Activated gamma-delta T cell (primary cell): ENCODE data around the gene LGI2.
"Not testable (repeated sequence)": the region's sequence is repeated elsewhere in the genome, so short reads cannot be mapped to it uniquely, and the experiment has no call there.

Experiments
- DNase-seq: peaks from one replicate; lab custom pipeline; 2025; lab: John Stamatoyannopoulos, UW
- total RNA-seq, 2 donors: gene quantifications; one replicate each; lab custom pipeline; 2026; lab: John Stamatoyannopoulos, UW

The LGI2 gene, protein sequence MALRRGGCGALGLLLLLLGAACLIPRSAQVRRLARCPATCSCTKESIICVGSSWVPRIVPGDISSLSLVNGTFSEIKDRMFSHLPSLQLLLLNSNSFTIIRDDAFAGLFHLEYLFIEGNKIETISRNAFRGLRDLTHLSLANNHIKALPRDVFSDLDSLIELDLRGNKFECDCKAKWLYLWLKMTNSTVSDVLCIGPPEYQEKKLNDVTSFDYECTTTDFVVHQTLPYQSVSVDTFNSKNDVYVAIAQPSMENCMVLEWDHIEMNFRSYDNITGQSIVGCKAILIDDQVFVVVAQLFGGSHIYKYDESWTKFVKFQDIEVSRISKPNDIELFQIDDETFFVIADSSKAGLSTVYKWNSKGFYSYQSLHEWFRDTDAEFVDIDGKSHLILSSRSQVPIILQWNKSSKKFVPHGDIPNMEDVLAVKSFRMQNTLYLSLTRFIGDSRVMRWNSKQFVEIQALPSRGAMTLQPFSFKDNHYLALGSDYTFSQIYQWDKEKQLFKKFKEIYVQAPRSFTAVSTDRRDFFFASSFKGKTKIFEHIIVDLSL
- 0 reads per million in 2 donors for total RNA-seq

DNA sequence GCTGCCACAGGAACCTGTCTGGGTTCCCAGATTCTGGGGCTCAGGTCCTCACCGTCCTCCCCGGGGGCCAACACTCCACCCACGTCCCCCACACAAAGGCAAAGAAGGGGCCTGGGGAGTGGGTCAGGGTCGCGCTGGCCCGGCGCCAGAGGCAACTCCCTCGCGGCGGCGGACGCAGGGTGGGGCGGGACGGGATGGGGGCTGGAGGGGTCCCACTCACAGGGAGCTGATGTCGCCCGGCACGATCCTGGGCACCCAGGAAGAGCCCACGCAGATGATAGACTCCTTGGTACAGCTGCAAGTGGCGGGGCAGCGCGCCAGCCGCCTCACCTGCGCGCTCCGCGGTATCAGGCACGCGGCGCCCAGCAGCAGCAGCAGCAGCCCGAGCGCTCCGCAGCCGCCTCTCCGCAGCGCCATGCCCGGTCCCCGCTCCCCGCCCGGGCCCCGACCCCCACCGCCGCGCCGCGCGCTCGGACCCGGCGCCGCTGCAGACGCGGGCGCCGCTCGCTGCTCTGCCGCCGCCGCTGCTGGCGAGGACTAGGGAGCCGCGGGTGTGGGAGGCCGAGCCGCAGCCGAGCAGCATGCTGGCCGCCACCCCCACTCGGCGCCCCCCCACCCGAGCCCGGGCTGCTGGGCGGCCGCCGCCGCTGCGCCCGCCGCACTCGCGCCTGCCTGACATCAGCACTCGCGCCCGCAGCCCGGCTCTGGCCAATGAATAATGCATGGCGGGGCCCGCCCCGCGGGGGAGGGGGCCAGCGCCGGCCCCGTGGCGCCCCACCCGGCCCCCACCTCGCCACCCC lies at the start of gene LGI2:
Gene LGI2 (minus strand): TSS at position 670 of the 800 bp plus-strand sequence. CDS start 253 bp downstream, at position 417.
- no peak for DNase-seq

DNA sequence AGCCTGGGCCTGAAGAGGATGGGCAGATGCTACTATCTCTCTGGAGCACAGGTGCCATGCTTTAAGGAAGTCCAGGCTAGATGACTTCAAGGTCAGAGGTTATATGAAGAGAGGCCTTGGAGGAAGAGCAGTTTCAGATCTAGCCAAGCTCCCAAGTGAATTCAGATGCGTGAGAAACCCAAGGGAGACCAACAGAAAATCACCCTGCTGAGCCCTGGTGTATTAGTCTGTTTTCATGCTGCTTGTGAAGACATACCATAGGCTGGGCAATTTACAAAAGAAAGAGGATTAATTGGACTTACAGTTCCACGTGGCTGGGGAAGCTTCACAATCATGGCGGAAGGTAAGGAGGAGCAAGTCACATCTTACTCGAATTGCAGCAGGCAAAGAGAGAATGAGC lies 47.8 kb upstream of the LGI2 start:
- DNase-seq, result no peak

DNA sequence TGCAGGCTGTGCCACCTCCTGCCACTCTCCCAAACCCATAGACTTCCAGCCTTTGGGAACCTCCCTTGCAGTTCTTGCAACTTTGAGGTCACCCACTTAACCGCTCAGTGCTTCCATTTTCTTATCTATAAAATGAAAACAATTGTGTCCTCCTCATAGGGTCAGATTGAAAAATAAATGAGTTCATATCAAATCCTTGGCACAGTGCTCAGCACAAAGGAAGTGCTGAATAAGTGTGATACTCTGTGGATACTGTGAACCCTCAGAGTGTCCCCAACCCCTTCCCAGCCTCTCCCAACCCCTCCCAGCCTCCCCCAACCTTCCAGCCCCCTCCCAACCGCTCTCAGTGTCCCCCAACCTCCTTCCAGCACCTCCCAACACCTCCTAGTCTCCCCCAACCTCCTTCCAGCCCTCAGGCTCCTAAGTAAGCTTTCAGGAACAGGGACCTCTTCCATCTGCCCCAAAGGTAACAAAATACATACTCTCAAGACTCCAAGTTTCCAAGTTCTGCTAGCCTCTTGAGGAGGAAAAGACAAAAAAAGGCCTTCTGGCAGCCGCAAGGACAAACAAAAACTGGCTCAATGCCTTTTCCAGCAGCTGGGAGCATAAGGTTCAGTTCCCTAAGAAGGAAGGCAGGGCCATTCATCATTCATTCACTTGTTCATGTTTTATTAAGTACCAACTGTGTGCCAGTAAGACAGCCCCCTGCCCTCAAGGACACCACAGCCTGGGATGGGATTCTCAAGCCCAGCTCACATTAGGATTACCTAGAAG lies 46.1 kb upstream of the LGI2 start:
- no peak for DNase-seq

DNA sequence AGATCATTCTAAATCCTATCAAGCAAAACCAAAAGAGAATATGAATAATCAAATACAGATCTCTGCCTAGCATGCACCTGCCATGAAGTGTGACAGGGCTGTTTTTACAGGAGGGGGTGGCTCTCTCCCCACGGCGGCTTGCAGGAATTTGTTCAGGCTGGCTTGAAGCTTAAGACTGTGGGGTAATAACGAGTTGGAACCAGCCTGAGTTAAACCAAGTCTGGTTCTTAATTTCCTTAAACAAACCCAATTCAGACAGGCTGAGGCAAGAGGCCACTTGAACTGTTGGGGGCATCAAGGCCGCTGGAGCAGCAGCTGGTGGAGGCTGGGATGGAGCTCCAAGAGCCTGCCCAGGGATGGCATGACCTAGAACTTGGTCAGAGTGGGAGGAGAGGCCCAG lies 45.1 kb upstream of the LGI2 start:
- DNase-seq, result no peak

DNA sequence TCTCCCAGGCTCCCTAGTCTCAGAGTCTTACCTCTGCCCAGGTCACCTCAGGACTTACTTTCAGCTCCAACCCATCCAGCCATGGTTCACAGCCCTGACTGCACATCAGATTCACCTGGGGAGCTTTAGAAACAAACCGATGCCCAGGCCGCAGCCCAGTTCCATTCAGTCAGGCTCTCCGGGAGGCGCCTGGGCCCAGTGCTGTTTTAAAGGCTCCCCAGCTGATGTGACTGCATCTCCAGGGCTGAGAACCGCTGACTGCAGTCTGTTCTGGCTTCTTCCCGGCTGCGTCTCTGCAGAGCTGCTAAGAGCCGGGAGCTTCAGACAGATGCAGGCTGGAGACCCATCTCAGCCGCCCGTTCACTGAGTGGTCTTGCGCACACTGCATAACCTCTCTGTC lies 44.4 kb upstream of the LGI2 start:
- no peak for DNase-seq

DNA sequence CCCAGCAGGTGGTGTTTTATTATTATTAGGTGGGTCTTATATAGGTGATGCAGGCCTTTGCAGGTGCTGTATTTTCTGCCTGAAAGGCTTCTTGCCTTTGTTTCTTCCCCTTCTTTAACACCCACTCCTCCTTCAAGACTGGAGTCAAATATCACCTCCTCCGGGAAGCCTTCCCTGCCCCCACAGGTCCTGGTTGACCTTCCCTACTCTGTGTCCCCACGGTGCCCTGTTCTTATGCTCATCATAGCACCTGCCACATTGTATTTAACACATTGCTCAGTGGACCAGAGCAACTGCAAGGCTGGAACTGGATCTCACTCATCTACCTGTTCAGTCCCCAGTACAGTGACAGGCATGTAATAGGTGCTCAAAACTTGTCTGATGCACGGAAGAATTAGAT lies 39.8 kb upstream of the LGI2 start:
- DNase-seq, result no peak

DNA sequence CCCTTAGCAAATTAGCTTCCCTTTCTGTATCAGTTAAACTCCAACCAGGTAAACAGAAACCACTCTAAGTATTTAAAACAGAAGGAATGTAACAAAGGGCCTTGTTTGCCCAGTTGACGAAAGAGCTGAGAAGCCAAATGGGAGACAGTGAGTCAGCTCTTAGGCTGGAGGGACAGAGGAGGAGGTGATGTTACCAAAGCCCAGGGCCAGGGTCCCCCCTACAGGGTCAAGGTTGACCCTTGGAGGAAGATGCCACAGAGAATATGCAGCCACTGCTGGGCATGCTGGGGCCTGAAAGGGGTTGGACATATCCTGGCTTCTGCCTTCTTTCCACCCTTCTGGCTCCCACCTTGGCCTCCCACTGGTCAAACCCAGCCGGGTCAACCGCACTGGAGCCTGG lies 38.3 kb upstream of the LGI2 start:
- no peak for DNase-seq

DNA sequence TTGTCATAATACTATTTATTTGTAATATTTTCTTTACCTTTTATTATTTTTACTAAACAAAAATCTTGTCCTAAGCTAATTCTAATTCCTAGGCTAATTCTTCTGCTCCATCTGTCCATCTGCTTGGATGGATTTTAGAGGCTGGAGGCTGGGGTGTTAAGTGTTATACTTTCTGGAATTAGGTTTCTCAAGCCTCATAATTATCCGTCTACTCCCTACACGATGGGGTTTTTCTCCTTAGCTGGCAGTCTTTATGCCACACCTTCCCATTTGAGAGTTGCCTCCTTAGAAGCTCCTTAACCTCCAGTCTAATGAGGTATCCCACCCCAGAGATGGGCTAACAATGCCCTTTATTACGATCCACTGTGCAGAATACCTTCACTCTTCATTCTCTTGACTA lies 37.6 kb upstream of the LGI2 start:
- no peak for DNase-seq

DNA sequence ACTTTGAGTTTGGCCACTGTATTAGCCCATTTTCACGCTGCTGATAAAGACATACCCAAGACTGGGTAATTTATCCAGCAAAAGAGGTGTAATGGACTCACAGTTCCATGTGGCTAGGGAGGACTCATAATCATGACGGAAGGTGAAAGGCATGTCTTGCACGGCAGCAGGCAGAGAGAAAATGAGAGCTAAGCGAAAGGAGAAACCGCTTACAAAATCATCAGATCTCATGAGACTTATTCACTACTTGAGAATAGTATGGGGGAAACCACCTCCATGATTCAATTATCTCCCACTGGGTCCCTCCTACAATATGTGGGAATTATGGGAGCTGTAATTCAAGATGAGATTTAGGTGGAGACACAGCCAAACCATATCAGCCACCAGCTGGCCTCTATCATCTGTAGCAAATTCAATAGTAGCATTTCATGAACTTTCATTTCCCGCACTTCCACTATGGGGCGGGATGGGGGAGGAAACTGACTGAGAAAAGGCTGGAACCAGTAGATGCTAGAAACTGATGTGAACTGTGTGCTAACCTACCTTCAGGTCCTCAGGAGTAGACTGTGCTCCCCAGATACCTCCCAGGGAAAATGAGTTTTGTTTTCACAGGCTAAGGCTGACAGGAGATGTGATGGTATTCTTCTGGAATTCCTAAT lies 35.3 kb upstream of the LGI2 start:
- DNase-seq, result no peak

DNA sequence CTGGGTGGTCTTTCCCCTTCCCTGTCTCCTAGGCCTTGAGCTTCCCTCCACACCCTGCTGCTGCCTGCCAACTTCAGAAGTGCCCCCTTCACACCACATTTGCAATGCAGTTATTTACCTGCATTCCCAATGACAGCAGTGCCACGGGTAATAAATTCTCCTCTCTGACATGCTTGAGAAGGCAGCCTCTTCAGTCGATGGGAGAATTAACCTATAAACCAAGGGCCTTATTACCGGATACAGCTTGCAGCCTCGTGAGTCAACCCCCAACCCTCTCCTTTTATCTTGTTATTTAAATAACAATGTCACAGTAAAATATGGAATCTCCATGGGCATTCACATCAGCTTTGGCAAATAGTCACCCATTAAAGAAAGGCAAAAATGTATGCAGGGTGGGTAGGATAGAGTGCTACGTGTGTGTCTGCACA lies 34.7 kb upstream of the LGI2 start:
- DNase-seq, result no peak

DNA sequence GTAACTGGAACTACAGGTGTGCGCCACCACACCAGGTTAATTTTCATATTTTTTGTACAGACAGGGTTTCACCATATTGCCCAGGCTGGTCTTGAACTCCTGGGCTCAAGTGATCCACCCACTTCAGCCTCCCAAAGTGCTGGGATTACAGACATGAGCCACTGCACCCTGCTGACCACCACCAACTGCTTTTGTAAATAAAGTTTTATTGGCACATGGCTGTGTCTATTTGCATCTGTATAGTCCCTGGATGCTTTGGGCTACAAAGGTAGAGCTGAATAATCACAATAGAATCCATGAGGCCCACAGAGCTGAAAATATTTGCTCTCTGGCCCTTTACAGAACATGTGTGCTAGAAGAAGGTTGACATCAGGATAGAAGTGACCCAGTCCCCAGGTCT lies 33.7 kb upstream of the LGI2 start:
- DNase-seq, result not testable (repeated sequence)

DNA sequence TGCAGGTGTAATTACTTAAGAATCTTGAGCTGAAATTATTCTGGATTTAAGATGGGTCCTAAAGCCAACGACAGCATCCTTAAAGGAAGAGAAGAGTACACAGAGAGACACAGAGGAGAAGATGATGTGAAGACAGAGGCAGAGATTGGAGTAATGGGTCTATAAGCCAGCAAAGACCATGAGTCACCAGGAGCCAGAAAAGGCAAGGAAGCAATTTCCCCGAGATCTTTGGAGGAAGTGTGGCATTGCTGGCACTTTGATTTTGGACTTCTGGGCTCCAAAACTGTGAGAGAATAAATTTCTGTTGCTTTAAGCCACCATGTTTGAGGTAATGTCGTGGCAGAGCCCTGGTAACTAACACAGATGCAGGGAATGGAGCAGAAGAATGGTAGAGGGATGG lies 32.4 kb upstream of the LGI2 start:
- DNase-seq, result no peak

DNA sequence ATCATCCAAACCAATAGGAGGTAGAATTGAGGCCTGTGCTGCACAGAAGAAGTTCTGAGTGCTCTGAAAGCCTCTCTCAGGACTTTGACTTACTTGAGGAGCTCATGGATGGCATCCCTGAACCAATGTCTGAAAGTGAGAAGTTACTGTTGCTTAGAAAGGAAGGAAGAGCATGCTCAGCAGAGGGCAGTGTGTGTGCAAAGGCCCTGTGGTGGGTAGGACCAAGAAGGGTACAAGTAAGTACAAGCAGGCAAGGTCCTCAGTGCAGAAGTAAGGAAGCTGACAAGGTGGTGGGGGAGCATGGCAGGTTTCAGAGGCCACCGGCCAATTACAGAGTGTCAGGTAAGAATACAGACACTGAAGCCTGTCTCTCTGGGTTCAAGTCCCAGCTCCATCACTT lies 31.4 kb upstream of the LGI2 start:
- no peak for DNase-seq

DNA sequence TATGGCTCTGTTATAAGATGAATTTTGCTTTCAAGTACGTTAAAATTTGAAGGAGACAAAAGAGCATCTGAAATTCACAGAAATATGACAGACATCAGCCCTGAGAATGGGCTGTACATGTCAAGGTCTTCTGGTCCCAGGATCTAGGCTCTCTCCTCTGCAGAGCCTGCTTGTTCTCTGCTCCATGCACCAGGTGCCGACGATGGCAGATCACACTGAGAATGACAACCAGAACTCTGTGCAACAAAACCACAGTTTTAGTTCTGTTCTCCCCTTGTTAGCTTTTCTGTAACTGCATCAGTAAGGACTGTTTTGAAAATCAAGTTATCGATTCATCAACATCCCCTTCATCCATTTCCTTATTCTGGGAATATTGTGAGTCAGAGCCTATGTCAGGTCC lies 30.9 kb upstream of the LGI2 start:
- no peak for DNase-seq

DNA sequence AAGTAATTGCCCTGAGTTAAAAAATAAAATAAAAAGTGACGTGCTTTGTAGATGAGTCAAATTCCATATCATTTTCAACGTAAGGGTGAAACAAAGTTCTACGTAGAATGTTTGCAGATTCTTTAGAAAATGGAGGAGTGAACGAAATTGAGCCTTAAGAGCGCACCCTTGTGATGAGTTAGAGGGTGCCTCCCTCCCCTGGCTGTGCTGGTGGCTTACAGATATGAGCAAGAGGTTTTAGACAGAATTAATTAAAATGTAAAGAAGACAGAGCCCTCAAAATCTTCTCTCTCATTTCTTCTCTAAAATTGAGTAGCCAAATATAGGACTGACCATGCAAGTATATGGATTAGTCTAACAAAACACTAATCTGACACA lies 30.2 kb upstream of the LGI2 start:
- no peak for DNase-seq

DNA sequence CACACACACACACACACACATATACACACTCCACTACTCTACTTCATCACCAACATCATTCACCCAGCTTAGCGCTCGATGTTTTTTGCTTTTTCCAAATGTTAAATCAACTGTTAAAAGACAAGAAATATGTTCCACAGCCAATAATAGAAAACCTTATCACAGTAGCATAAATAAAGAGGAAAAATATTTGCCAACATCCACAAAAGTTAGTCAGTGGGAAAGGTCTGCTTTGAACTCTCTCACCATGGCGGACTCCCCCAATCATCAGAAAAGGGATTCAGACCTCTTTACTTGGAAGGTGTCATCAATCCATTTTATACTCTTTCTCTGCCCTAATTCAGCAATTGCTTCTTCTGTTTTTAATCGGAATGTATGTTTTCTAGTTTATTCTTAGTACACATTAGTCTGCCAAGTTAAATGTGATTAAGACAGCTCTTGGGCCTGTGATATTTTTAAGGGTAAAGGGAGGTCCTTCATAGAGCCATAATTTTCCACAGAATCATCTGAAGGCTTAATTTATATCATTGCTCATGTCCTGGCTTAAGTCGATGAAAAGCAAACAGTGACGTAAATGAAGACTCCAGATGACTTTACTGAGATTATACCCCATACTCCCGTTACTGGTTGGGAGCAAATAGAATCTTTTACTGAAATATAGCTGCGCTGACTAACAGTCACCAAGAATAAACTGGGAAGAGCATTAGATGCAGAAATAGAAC lies 29.7 kb upstream of the LGI2 start:
- no peak for DNase-seq

DNA sequence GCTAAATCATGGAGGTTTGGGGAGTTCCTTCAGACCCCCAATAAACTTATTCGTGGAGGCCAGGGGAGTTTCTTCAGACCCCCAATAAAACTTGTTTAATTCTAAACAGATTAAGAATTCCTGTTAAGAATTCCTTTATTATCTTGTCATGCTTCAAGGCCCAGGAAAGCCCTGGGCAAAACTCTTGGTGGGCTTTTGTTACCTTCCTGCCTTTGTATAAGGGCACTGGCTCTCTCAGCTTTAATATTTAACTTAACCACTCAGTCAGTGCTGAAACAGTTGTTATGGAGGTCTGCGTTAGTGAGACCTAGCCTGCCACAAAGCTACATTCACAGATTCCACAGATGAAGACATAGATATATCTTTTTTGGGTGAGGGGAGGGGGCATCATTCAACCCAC lies 29.0 kb upstream of the LGI2 start:
- DNase-seq, result no peak

DNA sequence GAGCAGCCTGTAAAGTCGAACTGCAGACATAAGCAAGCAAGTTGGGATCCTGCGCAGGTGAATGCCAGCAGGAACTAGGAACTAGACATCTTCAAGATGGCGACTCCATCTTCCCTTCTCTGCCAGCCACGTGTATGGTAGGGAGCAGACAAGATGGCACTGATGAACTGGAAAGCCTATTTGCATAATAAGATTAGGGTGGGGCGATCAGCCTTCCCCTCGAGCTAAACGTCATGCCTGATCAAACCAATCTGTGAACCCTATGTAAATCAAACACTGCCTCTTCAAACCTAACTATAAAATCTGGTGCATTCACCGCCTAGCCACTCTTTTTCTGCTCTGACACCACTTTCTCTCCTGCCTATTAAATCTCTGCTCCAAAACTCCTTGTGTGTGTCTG lies 28.1 kb upstream of the LGI2 start:
- no peak for DNase-seq

DNA sequence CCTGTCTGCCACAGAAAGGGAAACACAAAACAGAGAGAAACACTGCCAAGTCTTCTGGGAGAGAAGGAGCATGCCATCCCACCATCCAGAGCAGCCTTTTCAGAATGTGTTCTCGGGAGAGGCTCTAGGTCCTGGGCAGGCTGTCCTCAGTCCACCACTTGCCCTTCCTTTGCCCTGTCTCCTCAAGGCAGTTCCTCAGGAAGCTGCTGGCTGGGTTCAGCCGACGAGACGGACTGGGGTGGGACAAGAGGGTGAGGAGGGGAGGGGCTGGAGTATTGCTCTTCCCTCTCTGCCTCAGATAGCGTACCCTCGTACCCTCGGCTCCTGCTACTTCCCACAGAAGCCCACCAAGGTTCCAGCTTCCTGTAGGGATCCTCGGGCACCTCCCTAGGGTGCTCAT lies 26.6 kb upstream of the LGI2 start:
- no peak for DNase-seq

DNA sequence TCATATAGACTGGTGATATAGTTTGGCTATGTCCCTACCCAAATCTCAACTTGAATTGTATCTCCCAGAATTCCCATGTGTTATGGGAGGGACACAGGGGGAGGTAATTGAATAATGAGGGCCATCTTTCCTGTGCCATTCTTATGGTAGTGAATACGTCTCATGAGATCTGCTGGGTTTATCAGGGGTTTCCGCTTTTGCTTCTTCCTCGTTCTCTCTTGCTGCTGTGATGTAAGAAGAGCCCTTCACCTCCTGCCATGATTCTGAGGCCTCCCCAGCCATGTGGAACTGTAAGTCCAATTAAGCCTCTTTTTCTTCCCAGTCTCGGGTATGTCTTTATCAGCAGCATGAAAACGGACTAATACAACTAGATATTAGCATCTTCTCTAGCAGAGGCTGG lies 21.3 kb upstream of the LGI2 start:
- not testable (repeated sequence) for DNase-seq

DNA sequence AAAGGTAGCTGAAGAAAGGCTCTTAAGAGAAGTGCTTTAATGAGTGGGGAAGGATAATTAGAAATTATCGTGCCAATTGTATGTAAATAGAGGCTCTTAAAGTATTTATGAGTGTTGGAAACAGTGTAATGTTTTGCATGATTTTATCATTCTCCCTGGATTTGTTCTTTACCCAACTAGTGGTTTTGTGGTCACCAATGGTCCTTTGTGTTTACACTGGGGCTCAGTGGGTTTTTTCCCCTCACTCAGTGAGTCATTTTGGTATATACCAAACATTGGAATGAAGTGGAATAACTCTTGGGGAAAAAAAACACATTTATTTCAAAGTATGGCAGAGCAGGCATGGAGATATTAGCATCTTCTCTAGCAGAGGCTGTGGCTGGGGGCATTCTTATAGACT lies 20.8 kb upstream of the LGI2 start:
- no peak for DNase-seq
